Astrocyte of the cerebellum (primary cell): ENCODE data around the gene SPATA46.

Source experiments
- DNase-seq: peaks from one replicate; pipeline ENCODE4 v3.0.0-alpha.2; 2011; ENCODE audit warnings: low read depth
- H3K4me3 ChIP-seq: 2 replicates; pipeline ENCODE4 v1.5.1; 2011; ENCODE audit warnings: mild to moderate bottlenecking, low read depth, low read length, moderate library complexity
- in situ Hi-C: cut with HindIII; loops from 2 replicates; pipeline ENCODE4 v1.10.0; 2017; ENCODE audit warnings: low sequenced_read_pairs
- TF ChIP-seq, protein P1 (sequence below): IDR thresholded peaks from 2 replicates; pipeline ENCODE4 v1.5.1; 2012; ENCODE audit warnings: low read length, low read depth, moderate library complexity, mild to moderate bottlenecking; ENCODE audit errors: missing control alignments

The SPATA46 gene

DNA sequence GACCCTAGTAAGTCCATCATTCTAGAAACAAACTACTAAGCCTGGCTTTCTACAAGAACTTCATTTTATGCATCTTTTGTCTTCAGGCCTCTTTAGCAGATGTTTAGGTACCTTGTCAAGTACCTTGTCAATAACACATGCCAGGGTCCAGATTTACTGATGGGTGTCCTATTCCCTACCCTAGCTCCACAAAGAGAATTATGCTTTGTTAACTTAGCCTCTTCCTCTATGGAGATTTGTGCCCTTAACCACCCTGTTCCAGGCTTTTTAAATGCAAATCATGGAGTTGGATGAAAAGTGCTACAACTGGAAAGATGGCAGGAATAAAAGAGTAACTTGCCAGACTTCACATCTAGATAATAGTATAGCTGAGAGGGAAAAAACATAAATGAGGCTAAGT, 42.7 kb downstream of the SPATA46 start:
- TF ChIP-seq, protein P1, sequence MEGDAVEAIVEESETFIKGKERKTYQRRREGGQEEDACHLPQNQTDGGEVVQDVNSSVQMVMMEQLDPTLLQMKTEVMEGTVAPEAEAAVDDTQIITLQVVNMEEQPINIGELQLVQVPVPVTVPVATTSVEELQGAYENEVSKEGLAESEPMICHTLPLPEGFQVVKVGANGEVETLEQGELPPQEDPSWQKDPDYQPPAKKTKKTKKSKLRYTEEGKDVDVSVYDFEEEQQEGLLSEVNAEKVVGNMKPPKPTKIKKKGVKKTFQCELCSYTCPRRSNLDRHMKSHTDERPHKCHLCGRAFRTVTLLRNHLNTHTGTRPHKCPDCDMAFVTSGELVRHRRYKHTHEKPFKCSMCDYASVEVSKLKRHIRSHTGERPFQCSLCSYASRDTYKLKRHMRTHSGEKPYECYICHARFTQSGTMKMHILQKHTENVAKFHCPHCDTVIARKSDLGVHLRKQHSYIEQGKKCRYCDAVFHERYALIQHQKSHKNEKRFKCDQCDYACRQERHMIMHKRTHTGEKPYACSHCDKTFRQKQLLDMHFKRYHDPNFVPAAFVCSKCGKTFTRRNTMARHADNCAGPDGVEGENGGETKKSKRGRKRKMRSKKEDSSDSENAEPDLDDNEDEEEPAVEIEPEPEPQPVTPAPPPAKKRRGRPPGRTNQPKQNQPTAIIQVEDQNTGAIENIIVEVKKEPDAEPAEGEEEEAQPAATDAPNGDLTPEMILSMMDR, result no peak
- DNase-seq, result no peak
- in situ Hi-C loops, result no loop called here
- H3K4me3 ChIP-seq, result no peak overlapping the region

DNA sequence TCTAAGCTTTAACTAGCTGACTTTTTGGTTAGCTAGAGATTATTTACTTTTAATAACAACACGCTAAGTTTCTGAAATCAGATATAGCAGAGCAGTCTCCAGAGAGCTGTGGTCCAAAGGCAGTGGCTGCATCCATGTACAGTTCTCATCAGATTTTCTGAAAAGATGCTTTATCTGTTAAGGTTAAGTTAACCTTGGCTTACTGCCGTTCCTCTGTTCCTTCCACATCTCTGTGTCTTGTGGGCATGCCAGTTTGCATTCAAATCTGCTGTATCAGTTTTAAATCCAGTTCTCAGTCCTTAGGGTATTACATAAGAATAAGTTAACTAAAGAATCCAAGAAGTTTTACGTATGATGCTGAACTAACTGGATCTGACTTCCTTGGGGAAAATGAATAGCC, 46.8 kb downstream of the SPATA46 start:
- DNase-seq, result no peak
- TF ChIP-seq, protein P1, result no peak
- H3K4me3 ChIP-seq, result no peak overlapping the region
- in situ Hi-C loops, result no loop called here

DNA sequence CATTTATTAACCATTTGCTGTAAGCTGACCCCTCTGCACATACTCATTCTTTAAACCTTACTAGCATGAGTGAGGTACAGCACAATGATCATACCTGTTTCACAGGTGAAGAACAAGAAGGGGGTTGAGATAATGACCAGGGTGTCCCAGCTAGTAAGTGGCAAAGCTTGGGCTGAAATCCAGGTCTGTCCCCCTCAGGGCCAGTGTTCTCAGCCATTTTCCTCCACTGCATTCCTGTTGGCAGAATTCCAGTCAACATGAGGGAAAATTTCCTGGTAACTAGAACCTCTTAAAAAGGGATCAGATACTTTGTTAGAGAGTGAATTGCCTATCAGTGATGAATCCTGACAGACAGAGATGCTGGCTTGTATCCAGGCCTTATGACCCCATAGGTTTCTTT, 48.1 kb downstream of the SPATA46 start:
- no peak for DNase-seq
- no peak overlapping the region for H3K4me3 ChIP-seq
- TF ChIP-seq, protein P1, result no peak
- in situ Hi-C loops, result no loop called here

DNA sequence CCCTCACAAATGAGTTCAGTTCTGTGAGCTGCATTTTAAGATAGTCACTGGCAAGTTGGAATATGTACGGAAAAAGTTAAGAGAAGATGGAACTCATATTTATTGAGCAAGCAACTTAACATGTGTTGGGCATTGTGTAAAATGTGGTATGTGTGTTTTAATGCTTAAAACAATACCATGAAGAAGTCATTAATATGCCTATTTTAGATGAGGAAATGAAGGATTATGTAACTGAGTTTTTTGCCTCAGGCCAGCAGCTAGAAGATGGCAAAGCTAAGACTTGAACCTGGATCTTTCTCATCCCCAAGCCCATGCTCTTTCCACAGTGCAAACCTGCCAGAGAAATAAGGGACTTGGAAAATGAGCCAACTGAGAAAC, 48.9 kb downstream of the SPATA46 start:
- DNase-seq, result no peak
- in situ Hi-C loops, result no loop called here
- H3K4me3 ChIP-seq, result no peak overlapping the region
- TF ChIP-seq, protein P1, result no peak

DNA sequence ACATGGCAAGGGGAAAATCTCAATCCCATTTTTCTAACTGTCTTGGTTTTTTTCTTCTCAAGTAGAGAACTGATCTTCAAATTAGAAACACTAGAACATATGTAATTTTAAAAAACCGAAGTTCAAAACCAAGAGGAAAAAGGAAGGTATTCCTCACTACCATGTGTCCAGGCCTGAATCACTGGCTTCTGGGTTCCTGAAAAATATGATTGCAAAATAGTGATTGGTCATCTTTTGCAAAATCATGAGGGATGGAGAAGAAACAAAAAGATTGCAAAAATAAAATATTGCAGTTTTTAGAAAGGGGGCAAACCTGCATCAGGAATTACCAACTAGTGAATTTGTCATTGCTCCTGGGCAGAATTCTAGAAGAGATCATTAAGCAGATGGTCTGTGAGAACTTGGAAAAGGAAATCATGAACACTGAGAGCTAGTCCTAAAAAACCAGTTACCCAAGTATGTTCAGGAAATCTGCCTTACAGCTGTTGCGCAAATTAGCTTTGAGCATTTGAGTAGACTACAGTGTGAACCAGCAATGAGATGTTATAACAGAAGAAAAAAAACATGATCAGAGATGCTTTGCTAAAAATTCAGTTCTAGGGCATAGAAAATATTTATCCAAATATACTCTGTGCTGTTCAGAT, 49.4 kb downstream of the SPATA46 start:
- no peak for DNase-seq
- TF ChIP-seq, protein P1, result no peak
- in situ Hi-C loops, result no loop called here
- H3K4me3 ChIP-seq, result no peak overlapping the region

DNA sequence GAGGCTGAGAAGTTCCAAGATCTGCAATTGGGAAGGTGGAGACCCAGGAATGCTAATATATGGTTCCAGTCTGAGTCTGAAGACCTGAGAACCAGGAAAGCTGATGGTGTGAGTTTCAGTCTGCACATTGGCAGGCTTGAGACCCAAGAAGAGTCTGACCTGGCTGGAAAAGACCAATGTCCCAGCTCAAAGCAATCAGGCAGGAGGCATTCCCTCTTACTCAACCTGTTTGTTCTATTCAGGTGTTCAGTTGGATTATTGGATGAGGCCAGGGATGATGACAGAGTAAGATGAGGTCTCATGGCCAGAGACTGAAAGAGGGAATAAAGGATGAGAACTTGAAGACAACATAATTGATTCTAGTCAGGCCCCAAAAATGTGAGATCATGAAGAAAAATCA, 50.1 kb downstream of the SPATA46 start:
- in situ Hi-C loops, result no loop called here
- no peak for DNase-seq
- TF ChIP-seq, protein P1, result no peak
- no peak overlapping the region for H3K4me3 ChIP-seq
